ENCODE measurements around the gene NBL1.
"Not testable (repeated sequence)": the region's sequence is repeated elsewhere in the genome, so short reads cannot be mapped to it uniquely, and the experiment has no call there.

The NBL1 gene

GRCh38 chr1:19622204-19622603 is 21.9 kb upstream of the NBL1 start:
- no peak for DNase-seq

DNA sequence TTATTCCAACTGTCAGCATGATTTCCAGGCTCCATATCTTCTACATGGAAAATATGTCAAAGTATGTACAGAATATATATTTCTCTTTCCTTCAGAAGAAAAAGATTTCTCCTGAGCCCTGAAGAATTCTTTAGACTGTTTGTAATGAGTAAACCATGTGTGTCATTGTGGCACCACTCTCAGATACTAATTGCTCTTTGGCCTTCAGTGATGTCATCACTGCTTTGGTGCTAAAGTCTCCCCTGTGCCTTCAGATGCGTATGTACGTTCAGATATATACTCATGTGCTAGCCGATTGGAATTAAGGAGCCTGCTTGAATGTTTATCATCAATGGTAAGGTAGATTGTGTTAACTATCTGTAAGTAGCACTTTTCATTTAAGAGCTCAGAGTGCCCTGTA is 20.6 kb upstream of the NBL1 start:
- DNase-seq, result no peak

GRCh38 chr1:19625291-19625937 is 18.7 kb upstream of the NBL1 start:
- DNase-seq, result no peak

DNA sequence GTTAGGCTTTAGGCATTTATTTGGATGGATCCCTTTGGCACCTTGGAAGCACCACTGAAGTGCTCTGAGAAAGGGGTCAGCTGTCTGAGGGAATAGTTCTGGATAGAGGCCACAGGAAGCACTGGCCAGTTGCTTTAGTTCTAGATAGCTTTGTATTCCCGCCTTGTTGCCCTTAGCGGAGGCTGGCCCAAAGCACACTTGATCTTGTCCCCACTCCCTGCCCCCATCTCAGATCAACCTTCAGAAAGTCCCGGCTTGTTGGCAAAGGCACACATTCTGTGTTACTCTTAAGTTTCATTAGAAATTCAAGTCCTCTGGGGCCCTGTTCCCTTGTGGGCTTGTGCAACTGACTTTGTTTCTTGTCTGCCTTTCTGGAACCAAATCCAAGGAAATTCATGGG is 15.2 kb upstream of the NBL1 start:
- DNase-seq, result no peak

- DNase-seq, result no peak
Observed at GRCh38 chr1:19629357-19629756, 14.8 kb upstream of the NBL1 start.

DNA sequence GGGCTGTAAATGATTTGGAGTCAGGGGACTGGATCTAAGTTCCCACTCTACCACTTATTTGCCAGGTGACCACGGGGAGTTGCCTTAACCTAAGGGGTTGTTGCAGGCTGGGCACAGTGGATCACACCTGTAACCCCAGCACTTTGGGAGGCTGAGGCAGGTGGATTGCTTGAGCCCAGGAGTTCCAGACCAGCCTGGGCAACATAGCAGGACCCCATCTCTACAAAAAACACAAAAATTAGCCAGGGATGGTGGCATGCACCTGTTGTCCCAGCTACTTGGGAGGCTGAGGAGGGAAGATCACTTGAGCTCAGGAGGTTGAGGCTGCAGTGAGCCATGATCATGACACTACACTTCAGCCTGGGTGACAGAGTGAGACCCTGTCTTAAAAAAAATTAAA is 13.9 kb upstream of the NBL1 start:
- DNase-seq, result not testable (repeated sequence)

GRCh38 chr1:19630720-19631395 is 13.3 kb upstream of the NBL1 start:
- DNase-seq, result no peak

DNA sequence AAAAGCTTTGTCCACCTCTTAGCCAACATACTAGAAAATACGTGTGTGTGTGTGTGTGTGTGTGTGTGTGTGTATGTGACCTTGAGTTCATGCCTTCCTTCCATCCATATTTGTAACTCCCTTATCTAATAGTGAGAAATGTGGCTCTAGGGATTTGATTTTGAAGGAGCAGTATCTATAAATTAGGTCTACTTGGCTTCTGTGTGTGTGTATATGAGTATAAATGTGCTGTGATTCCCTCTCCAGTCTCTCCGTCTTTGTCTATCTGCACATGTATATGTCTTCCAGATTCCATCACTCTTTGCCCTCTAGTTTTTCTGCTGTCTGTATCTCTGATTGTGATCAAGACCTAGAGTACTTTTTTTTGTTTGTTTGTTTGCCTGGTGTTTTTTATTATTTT is 11.9 kb upstream of the NBL1 start:
- DNase-seq, result no peak

DNA sequence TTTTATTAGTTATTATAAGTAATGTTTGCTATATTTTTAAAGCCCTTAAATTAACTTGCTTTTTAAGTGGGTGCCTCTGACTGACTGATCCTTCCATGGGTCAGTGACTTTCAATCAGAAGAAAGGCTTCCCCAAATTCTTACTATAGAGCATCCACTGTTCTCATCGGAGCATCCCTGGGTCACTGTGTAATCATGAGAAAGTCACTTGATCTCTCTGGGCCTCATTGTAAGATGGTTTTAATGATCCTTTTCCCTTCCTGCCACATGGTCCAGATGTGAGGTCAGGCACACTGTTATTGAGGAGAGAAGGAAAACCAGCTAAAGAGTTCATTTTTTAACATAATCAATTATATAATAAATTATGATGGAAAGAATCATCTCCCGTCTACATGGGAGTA is 11.0 kb upstream of the NBL1 start:
- no peak for DNase-seq

DNA sequence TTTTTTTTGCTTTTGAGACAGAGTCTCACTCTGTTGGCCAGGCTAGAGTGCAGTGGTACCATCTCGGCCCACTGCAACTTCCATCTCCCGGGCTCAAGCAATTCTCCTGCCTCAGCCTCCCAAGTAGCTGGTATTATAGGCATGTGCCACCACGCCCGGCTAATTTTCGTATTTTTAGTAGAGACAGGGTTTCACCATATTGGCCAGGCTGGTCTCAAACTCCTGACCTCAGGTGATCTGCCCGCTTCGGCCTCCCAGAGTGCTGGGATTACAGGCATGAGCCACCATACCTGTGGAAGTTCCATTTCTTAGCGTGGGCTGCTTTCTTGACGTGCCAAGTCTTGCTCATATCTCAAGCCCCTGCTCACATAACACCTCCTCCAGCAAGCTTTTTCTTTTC is 9.0 kb upstream of the NBL1 start:
- DNase-seq, result not testable (repeated sequence)

DNA sequence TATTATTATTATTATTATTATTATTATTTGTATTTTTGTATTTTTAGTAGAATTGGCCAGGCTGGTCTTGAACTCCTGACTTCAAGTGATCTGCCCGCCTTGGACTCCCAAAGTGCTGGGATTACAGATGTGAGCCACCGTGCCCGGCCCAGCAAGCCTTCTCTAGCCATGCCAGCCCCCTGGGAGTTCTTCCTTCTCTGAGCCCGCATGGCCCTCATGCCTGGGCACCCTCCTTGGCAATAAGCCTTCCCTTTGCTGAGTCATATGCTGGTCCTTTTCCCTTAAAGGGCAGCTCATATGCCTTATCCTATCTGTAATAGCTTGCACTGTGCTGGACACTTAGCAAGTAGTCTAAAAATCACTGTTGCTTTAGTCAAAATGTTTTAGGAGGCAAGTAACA is 8.5 kb upstream of the NBL1 start:
- DNase-seq, result no peak

DNA sequence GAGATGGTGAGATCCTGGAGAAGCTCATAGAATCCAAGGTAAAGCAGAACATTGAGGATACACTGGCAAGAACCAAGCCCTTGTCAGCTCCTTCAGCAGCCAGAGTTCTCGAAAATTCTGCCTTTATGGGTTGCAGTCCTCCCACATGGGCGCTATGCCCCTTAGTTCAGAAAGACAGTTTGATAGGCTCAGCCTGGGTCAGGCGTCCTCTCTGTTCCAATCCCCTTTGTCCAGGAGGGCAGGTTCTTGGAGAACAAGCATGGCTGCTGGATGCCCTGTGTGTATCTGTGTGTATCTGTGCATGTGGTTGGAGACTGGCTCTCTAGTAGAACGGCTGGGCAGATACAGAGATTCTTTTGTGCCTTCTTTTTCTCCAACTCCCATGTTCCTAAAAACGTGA is 8.0 kb upstream of the NBL1 start:
- DNase-seq, result no peak

DNA sequence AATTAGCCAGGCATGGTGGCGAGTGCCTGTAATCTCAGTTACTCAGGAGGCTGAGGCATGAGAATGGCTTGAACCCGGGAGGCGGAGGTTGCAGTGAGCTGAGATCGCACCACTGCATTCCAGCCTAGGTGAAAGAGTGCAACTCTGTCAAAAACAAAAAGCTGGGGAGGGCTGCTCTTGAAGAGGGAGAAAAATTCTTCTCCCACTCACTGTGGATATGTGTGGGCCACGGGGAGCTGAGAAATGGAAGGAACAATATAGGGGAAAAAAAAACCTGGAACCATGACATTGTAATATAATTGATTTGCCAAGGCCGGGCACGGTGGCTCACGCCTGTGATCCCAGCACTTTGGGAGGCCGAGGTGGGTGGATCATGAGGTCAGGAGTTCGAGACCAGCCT is 7.4 kb upstream of the NBL1 start:
- not testable (repeated sequence) for DNase-seq

- no peak for DNase-seq
Observed at GRCh38 chr1:19637606-19638005, 6.5 kb upstream of the NBL1 start.

- DNase-seq, result not testable (repeated sequence)
Observed at GRCh38 chr1:19639228-19639627, 4.9 kb upstream of the NBL1 start.

DNA sequence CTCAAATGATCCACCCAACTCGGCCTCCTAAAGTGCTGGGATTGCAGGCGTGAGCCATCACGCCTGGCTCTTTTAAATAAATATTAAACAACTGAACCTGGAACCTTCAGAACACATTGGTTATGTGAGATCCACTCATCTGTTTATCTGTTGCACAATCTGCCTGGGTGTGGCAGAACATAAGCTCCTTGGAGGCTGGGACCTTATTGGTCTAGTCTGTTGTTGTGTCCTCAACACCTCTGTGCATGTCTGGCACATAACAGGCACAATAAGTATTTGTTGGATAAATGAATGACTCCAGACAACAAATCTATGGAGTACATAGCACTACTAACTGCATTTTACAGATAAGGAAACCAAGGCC is 4.1 kb upstream of the NBL1 start:
- DNase-seq, result no peak

DNA sequence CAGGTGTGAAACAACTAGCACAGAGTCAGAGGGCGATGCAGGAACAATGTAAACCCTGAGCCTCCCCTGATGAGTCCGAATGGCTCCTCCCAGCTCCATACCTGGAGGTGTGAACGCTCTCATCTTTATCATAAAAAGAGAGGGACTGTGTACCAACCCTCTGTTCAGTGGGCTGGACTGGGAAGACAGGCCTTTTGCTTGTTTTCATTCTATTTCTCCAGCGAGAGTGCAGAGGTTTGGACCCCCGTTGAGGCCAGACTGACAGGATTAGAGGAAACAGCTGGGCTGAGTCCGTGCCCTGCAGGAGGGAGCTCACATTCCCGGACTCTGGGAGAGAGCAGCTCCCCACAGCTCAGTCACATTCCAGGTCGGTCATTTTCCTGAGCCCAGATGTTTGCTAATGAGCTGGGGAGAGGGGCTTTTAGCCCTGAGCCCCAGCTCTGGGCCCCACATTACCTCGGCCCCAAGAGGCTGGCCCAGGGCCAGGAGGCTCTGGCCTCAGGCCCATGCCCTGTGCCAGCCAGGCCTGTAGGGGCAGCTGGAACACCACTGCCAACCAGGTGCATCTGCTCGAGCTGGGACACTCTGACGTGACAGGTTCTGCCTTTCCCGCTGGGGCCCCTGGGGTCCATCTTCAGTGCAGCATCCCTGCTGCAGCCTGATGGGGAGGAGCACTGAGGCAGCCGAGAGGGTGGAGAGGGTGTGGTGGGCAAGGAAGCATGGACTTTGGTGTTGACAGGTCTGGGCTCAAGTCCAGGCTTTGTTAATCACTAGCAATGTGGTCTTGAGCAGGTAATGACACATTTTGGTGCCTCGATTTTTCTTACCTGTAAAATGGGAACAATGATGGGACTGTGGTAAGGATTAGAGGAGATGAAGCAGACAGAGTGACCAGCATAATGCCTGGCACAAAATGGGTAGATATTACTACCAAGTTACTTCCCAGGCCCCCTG is 3.5 kb upstream of the NBL1 start:
- peak; percentile 82 for DNase-seq

DNA sequence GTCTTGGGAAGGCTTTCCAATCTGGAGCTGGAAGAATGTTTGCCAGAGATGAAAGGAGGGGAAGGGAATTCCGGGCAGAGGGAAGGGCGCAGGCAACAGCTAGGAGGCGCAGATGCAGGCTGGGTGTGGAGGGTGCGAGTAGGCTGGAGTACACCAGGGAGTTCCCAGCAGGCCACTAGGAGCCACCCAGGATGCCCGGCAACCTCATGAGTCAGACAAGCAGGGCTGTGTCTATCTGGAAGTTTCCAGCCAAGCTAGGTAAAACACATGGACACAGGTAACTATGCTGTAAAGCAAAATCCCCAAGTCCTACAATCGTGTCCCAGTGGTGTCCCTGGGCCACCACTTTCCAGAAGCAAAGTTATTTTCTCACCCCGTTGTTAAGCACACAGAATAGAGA is 990 bp upstream of the NBL1 start:
- no peak for DNase-seq

GRCh38 chr1:19644395-19644680 is 227 bp downstream of the NBL1 start:
- DNase-seq, result no peak

DNA sequence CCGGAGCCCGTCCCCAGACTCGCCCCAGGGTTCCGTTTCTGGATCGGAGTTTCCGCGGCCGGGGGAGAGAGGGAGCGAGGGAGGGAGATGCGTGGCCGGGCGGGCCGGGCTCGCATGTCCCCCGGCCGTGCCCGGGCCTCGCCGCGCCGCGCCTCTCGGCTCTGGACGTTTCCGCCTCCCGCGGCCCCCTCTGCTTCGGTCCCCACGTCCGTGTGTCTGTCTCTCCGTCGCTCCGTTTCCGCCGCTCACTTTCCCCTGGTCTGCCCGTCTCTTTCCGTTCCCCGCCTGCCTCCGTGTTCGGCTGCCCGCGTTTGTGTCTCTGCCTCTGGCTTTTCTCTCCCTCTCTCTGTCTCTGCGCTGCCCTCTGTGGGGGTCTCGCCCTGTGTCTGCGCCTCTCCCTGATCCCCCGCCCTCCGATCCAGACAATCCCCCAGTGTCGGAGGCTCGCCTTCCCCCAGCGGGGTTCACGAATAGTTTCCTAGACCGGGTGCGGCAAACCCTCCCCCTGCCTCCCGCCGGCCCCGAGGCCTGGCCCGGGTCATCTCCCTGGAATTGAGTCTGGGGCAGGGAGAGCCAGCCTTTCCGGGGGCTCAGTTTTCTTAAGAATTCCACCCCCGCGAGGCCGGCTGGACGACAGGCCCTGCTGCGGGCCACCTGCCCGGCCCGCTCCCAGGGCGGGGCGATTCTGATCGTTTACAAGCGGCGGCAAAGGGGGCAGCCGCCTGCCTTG is 735 bp downstream of the NBL1 start:
- no peak for DNase-seq

- DNase-seq, result no peak
Observed at GRCh38 chr1:19645411-19646251, 1.5 kb downstream of the NBL1 start.
